ENCODE measurements around the gene CKAP2.
A peak's percentile ranks its signal among the peaks of the same experiment; 100 is the strongest.
"Not testable (repeated sequence)": the region's sequence is repeated elsewhere in the genome, so short reads cannot be mapped to it uniquely, and the experiment has no call there.

CKAP2 gene

DNA sequence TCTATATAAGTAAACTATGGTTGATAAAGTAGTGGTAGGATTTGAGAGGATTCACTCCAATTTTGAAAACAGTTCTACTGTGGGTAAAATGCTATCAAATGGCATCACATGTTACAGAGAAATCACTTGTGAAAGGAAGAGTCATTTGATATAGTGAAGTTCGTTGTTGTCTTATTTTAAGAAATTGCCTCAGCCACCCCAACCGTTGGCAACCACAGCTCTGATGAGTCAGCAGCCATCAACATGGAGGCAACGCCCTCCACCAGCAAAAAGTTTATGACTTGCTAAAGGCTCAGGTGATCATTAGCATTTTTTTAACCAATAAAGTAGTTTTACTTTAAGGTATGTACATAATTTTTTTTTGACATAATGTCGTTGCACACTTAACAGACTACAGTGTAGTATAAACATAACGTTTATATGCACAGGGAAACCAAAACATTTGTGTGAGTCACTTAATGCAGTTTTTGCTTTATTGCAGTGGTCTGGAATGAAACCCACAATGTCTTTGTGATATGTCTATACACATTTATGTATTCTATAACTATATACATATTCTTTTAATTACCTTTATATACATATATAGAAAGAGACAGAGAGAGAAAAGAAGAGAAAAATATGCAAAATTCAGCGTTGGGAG lies 58.8 kb downstream of the CKAP2 start:
- peak overlapping the region; percentile 67; the same call in 1 of the 2 replicates for H2AFZ ChIP-seq (ENCODE audit: low read length)
- H3K27me3 ChIP-seq (ENCODE audit: insufficient read depth, low read length, poor library complexity, severe bottlenecking); H4K20me1 ChIP-seq (ENCODE audit: insufficient read depth, low read length, poor library complexity, severe bottlenecking); H3K9ac ChIP-seq (ENCODE audit: low read depth, low read length, poor library complexity, severe bottlenecking); H3K9me2 ChIP-seq (replicated peaks; ENCODE audit: low read depth, low read length); H3K9me3 ChIP-seq (ENCODE audit: insufficient read depth, low read depth, low read length); H3K4me1 ChIP-seq (ENCODE audit: insufficient read depth, low read length, poor library complexity, severe bottlenecking); H3K4me3 ChIP-seq (ENCODE audit: low read length, poor library complexity, severe bottlenecking); H3K79me2 ChIP-seq (ENCODE audit: insufficient read depth, low read length); H3K36me3 ChIP-seq (ENCODE audit: insufficient read depth, low read length); H3F3A ChIP-seq (ENCODE audit: low read depth): not testable (repeated sequence)
- H3K4me2 ChIP-seq (ENCODE audit: low read depth, low read length, poor library complexity, severe bottlenecking), result peak overlapping the region; percentile 48

DNA sequence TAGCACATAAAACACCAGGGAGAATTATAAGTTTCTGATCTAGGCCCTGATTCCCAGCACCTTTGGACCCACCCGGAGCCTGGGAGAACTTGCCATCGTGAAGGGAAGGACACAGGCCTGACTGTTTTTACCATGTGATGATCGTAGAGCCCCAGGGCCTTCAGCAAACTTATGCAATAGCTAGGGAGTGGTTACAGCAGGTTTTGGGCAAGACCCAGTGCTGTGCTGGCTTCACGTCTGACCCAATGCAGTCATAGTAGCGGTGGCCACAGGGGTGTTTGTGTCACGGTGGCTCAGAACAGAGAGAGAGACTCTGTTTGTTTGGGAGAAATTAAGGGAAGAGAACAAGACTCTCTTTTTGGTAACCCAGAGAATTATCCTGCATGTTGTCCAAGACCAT lies 68.0 kb downstream of the CKAP2 start:
- H3K9ac ChIP-seq (ENCODE audit: low read depth, low read length, poor library complexity, severe bottlenecking); H3K9me3 ChIP-seq (ENCODE audit: insufficient read depth, low read depth, low read length); H3K4me1 ChIP-seq (ENCODE audit: insufficient read depth, low read length, poor library complexity, severe bottlenecking); H3K79me2 ChIP-seq (ENCODE audit: insufficient read depth, low read length); H3K4me3 ChIP-seq (ENCODE audit: low read length, poor library complexity, severe bottlenecking); H3K9me2 ChIP-seq (replicated peaks; ENCODE audit: low read depth, low read length); H4K20me1 ChIP-seq (ENCODE audit: insufficient read depth, low read length, poor library complexity, severe bottlenecking); H3K27me3 ChIP-seq (ENCODE audit: insufficient read depth, low read length, poor library complexity, severe bottlenecking); H2AFZ ChIP-seq (ENCODE audit: low read length); H3K4me2 ChIP-seq (ENCODE audit: low read depth, low read length, poor library complexity, severe bottlenecking); H3F3A ChIP-seq (ENCODE audit: low read depth); H3K36me3 ChIP-seq (ENCODE audit: insufficient read depth, low read length): not testable (repeated sequence)
